Measurements from ENCODE around the gene GPR37. TPM values are rescaled to one million over a fixed set of nuclear protein-coding genes. Genes with fewer than 3 reads are reported as not detected.

The GPR37 gene
- total RNA-seq, 4 donors from 2014 or later, result 0.53 to 1.1 TPM; not detected in 2

DNA sequence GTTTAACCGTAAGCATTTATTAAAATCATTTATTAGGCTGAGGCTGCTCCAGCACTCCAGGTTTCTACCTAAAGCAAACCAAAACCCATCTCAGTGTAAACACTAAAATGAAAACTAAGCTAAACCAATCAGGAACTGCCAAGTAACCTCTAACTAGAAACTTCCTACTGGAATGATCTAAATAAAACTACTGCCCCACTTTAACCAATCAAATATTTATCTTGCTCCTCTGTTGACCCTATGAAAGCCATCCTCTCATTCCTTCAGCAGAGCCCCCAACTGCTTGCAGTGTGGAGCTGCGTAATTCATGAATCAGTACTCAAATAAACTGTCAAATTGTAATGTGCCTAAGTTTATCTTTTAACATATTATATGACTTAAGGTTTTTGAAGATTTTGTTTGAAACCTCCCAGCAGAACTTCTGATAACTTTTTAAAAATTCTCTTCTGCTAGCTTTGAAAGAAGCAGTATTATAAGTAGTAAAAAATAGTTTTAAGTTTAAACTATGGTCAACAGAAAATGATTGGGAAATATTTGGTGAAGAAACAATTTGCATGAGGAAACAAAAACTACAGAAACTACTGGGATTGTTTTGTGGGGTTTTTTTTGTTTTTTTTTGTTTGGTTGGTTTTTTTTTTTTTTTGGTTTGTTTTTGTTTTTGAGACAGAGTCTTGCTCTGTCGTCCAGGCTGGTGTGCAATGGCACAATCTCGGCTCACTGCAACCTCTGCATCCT is 47.4 kb downstream of the GPR37 start:
- no peak for TF ChIP-seq POLR2A (IDR thresholded peaks at IDR 0.05)
- TF ChIP-seq, protein P1, sequence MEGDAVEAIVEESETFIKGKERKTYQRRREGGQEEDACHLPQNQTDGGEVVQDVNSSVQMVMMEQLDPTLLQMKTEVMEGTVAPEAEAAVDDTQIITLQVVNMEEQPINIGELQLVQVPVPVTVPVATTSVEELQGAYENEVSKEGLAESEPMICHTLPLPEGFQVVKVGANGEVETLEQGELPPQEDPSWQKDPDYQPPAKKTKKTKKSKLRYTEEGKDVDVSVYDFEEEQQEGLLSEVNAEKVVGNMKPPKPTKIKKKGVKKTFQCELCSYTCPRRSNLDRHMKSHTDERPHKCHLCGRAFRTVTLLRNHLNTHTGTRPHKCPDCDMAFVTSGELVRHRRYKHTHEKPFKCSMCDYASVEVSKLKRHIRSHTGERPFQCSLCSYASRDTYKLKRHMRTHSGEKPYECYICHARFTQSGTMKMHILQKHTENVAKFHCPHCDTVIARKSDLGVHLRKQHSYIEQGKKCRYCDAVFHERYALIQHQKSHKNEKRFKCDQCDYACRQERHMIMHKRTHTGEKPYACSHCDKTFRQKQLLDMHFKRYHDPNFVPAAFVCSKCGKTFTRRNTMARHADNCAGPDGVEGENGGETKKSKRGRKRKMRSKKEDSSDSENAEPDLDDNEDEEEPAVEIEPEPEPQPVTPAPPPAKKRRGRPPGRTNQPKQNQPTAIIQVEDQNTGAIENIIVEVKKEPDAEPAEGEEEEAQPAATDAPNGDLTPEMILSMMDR (IDR thresholded peaks at IDR 0.05), result no peak
- no peak for DNase-seq
- no peaks in the 10 kb centered on the region for H3K9me3 ChIP-seq
- no peak overlapping the region for H3K27ac ChIP-seq
- H3K4me1 ChIP-seq, result no peaks in the 10 kb centered on the region
- H3K36me3 ChIP-seq, result no peaks in the 10 kb centered on the region
- no peaks in the 10 kb centered on the region for H3K27me3 ChIP-seq
- H3K4me3 ChIP-seq, result no peak overlapping the region

DNA sequence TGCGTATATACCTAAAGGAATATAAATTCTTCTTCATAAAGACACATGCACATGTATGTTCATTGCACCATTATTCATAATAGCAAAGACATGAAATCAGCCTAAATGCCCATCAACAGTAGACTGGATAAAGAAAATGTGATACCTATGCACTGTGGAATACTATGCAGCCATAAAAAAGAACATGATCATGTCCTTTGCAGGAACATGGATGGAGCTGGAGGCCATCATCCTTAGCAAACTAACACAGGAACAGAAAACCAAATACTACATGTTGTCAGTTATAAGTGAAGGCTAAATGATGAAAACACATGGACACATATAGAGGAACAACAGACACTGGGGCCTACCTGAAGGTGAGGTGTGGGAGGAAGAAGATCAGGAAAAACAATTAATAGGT is 48.7 kb downstream of the GPR37 start:
- TF ChIP-seq, protein P1 (IDR thresholded peaks at IDR 0.05), result no peak
- no peak for TF ChIP-seq POLR2A (IDR thresholded peaks at IDR 0.05)
- Histone ChIP-seq H3K27ac (no peak overlapping the region), H3K27me3 (no peaks in the 10 kb centered on the region), H3K36me3 (no peaks in the 10 kb centered on the region), H3K9me3 (no peaks in the 10 kb centered on the region), H3K4me3 (no peak overlapping the region), H3K4me1 (no peaks in the 10 kb centered on the region)
- DNase-seq, result no peak

DNA sequence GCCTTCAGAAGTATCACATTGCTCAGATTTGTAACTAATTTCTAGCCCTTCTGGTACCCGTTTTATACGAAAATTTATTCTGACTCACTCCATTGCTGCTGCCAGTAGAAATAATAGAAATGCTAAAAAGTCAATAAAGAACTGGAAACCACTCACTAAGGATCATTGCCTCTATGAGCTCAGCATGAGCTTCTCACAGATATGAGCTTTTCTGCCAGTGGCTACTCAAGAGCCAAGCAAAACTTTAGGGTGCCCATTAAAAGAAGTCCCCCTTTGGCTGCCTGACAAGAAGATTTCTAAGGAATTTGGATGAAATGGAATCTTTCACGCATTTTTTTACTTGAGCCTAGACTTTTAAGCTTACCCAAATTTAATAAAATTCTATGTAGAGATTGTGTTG is 52.5 kb downstream of the GPR37 start:
- no peak overlapping the region for H3K27ac ChIP-seq
- peaks cover 0 to 6% (median 0%) of the 10 kb centered on the region in 4 donors for H3K9me3 ChIP-seq
- no peaks in the 10 kb centered on the region for H3K27me3 ChIP-seq
- no peaks in the 10 kb centered on the region for H3K4me1 ChIP-seq
- TF ChIP-seq, protein P1 (IDR thresholded peaks at IDR 0.05), result no peak
- TF ChIP-seq POLR2A (IDR thresholded peaks at IDR 0.05), result no peak
- no peak overlapping the region for H3K4me3 ChIP-seq
- H3K36me3 ChIP-seq, result no peaks in the 10 kb centered on the region
- DNase-seq, result no peak

DNA sequence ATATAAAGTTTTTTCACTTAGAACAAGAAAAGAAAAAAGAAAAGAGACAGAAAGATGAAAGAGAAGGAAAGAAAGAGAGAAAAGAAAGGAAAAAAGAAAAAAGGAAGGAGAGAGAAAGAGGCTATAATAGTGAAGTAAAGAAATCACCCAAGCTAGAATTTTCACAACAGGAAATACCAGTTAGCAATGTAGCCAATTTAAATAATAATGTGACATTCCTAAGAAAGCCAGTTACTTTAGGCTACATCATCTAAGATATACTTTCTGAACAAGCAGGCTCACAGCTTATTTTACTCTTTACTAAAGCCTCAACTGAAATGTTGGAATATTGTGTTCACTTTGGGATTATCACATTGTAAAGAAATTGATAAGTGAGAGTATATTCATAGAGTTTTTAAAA is 53.6 kb downstream of the GPR37 start:
- H3K36me3 ChIP-seq, result no peaks in the 10 kb centered on the region
- TF ChIP-seq POLR2A (IDR thresholded peaks at IDR 0.05), result no peak
- TF ChIP-seq, protein P1 (IDR thresholded peaks at IDR 0.05), result no peak
- peaks cover 0 to 6% (median 0%) of the 10 kb centered on the region in 4 donors for H3K9me3 ChIP-seq
- no peak overlapping the region for H3K27ac ChIP-seq
- H3K4me1 ChIP-seq, result no peaks in the 10 kb centered on the region
- H3K27me3 ChIP-seq, result no peaks in the 10 kb centered on the region
- H3K4me3 ChIP-seq, result no peak overlapping the region
- no peak for DNase-seq

DNA sequence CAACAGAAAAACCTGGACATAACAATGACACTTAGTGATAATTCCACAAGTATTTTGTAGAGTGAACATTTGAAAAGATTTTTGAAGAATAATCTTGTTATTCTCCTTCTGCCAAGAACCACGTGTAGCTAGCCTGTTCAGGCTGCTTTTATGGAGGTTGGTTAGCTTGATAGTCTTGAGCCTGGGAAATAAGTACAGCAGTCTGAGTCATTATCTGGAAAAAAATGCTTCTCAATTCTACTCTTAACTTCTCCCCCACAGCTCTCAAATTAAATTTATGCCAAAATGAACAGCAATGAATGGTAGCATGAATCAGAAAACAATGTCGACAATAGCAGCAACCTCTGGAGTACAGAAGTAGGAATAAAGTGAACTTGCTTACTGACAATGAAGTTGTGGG is 63.2 kb downstream of the GPR37 start:
- H3K27me3 ChIP-seq, result no peaks in the 10 kb centered on the region
- no peak overlapping the region for H3K27ac ChIP-seq
- H3K36me3 ChIP-seq, result no peaks in the 10 kb centered on the region
- H3K9me3 ChIP-seq, result no peaks in the 10 kb centered on the region
- no peak overlapping the region for H3K4me3 ChIP-seq
- no peak for DNase-seq
- TF ChIP-seq POLR2A (IDR thresholded peaks at IDR 0.05), result no peak
- TF ChIP-seq, protein P1 (IDR thresholded peaks at IDR 0.05), result no peak
- no peaks in the 10 kb centered on the region for H3K4me1 ChIP-seq

All from Peyer's patch (tissue), 4 donors.